AG09309 (cell line): Measurements from ENCODE around the gene HSP90AB1.

Source experiments
- DNase-seq: peaks from one replicate; pipeline ENCODE4 v3.0.0-alpha.2; 2010; ENCODE audit warnings: low read depth
- H3K4me3 ChIP-seq: 2 replicates; pipeline ENCODE4 v1.5.1; 2011; ENCODE audit warnings: mild to moderate bottlenecking, low read depth, low read length, moderate library complexity; ENCODE audit not compliant: control insufficient read depth
- CTCF ChIP-seq: IDR thresholded peaks from 2 replicates; pipeline ENCODE4 v1.5.1; 2011; ENCODE audit warnings: mild to moderate bottlenecking, low read depth, low read length, inconsistent platforms; ENCODE audit not compliant: insufficient read depth, control insufficient read depth; ENCODE audit errors: missing control alignments

The HSP90AB1 gene

GRCh38 chr6:44217332-44218143, 29.4 kb upstream of the HSP90AB1 start:
- no peak for TF ChIP-seq CTCF
- no peak for DNase-seq
- no peak overlapping the region for H3K4me3 ChIP-seq

- no peak for TF ChIP-seq CTCF
- DNase-seq = no peak
- peak overlapping the region; percentile 46 for H3K4me3 ChIP-seq
Measured at GRCh38 chr6:44219053-44219814, 27.7 kb upstream of the HSP90AB1 start.

GRCh38 chr6:44219815-44220784, 26.8 kb upstream of the HSP90AB1 start:
- no peak for DNase-seq
- no peak overlapping the region for H3K4me3 ChIP-seq
- no peak for TF ChIP-seq CTCF

GRCh38 chr6:44220913-44221290, 26.0 kb upstream of the HSP90AB1 start:
- TF ChIP-seq CTCF = no peak
- no peak for DNase-seq
- H3K4me3 ChIP-seq = no peak overlapping the region

GRCh38 chr6:44221291-44221960, 25.5 kb upstream of the HSP90AB1 start:
- TF ChIP-seq CTCF = peak; percentile 88
- no peak for DNase-seq
- H3K4me3 ChIP-seq = no peak overlapping the region

GRCh38 chr6:44221961-44222335, 25.0 kb upstream of the HSP90AB1 start:
- TF ChIP-seq CTCF = no peak
- no peak for DNase-seq
- no peak overlapping the region for H3K4me3 ChIP-seq
